OCI-LY3 (cell line): ENCODE measurements around the gene SAMD4A.

Source experiments
- H2AFZ ChIP-seq: fragments of 200-600, 300-600 bp; shearing (Covaris generic); 2 replicates; pipeline ENCODE4 v1.6.0; 2014; ENCODE audit warnings: antibody characterized with exemption, low read depth, low read length
- H3K27ac ChIP-seq: fragments of 200-600, 300-600 bp; sonication (generic); 2 replicates; pipeline ENCODE4 v1.5.1; 2014; ENCODE audit warnings: mild to moderate bottlenecking, low read length, moderate library complexity, mixed read lengths
- H3K27me3 ChIP-seq: fragments of 200-600, 300-600 bp; sonication (generic); 2 replicates; pipeline ENCODE4 v1.6.1; 2014; ENCODE audit warnings: low read depth, low read length, mixed read lengths
- H3K36me3 ChIP-seq: fragments of 200-600, 300-600 bp; sonication (generic); replicated peaks from 2 replicates; pipeline ENCODE3; 2014; ENCODE audit warnings: low read depth, low read length, mixed read lengths
- H3K4me1 ChIP-seq: fragments of 300-600, 200-600 bp; sonication (generic); 2 replicates; pipeline ENCODE4 v1.6.1; 2014; ENCODE audit warnings: low read length, mixed read lengths
- H3K4me2 ChIP-seq: fragments of 200-600, 300-600 bp; sonication (generic); 2 replicates; pipeline ENCODE4 v1.6.1; 2014; ENCODE audit warnings: low read length, mixed read lengths
- H3K4me3 ChIP-seq: fragments of 300-600, 200-600 bp; sonication (generic); 2 replicates; pipeline ENCODE4 v1.5.1; 2014; ENCODE audit warnings: antibody characterized with exemption, mild to moderate bottlenecking, low read length, moderate library complexity
- H3K79me2 ChIP-seq: fragments of 300-600, 200-600 bp; shearing (Covaris generic); 2 replicates; pipeline ENCODE4 v1.6.1; 2014; ENCODE audit warnings: mild to moderate bottlenecking, low read length, mixed read lengths
- H3K9ac ChIP-seq: fragments of 300-600, 200-600 bp; shearing (Covaris generic); 2 replicates; pipeline ENCODE4 v1.6.0; 2014; ENCODE audit warnings: mild to moderate bottlenecking, low read length, moderate library complexity
- H3K9me3 ChIP-seq: fragments of 200-600, 300-600 bp; shearing (Covaris generic); 2 replicates; pipeline ENCODE4 v1.6.1; 2014; ENCODE audit warnings: low read length, mixed read lengths; ENCODE audit not compliant: insufficient read depth
- H4K20me1 ChIP-seq: fragments of 200-600, 300-600 bp; sonication (generic); 2 replicates; pipeline ENCODE4 v1.6.1; 2016; ENCODE audit warnings: low read length, mixed read lengths; ENCODE audit not compliant: insufficient read depth
- EZH2phosphoT487 ChIP-seq: fragments of 200-600 bp; shearing (Covaris generic); IDR thresholded peaks from 2 replicates; pipeline ENCODE4 v1.6.1; 2018; ENCODE audit warnings: antibody characterized with exemption, mixed run types, low read depth
- TF ChIP-seq, protein P1 (sequence below): fragments of 200-600, 300-600 bp; sonication (generic); IDR thresholded peaks from 2 replicates; pipeline ENCODE4 v1.5.1; 2014; ENCODE audit warnings: antibody characterized with exemption, low read length, low read depth

Gene SAMD4A

DNA sequence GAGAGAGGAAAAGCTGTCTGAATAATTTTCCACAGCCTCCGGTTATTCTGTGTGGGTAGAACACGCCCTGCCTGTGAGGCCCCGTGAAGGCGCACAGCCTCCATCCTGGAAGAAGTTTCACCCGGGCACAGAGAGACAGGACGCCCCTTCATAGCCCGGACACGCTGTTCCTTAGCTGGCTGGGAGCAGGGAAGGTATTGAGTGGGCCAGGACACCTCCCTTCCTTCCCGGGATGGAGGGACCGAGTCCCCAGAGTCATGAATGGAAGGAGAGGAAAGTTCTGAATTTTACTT, 200.2 kb downstream of the SAMD4A start:
- H3K4me2 ChIP-seq = no peak overlapping the region
- no peaks in the 10 kb centered on the region for H3K79me2 ChIP-seq
- H3K9ac ChIP-seq = no peak overlapping the region
- no peak overlapping the region for H3K4me3 ChIP-seq
- H2AFZ ChIP-seq = no peak overlapping the region
- no peaks in the 10 kb centered on the region for H3K9me3 ChIP-seq
- no peaks in the 10 kb centered on the region for H3K36me3 ChIP-seq
- TF ChIP-seq, protein P1, sequence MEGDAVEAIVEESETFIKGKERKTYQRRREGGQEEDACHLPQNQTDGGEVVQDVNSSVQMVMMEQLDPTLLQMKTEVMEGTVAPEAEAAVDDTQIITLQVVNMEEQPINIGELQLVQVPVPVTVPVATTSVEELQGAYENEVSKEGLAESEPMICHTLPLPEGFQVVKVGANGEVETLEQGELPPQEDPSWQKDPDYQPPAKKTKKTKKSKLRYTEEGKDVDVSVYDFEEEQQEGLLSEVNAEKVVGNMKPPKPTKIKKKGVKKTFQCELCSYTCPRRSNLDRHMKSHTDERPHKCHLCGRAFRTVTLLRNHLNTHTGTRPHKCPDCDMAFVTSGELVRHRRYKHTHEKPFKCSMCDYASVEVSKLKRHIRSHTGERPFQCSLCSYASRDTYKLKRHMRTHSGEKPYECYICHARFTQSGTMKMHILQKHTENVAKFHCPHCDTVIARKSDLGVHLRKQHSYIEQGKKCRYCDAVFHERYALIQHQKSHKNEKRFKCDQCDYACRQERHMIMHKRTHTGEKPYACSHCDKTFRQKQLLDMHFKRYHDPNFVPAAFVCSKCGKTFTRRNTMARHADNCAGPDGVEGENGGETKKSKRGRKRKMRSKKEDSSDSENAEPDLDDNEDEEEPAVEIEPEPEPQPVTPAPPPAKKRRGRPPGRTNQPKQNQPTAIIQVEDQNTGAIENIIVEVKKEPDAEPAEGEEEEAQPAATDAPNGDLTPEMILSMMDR = no peak
- no peak for TF ChIP-seq EZH2phosphoT487
- H3K27ac ChIP-seq = no peak overlapping the region
- peaks cover 26% of the 10 kb centered on the region for H3K27me3 ChIP-seq
- no peaks in the 10 kb centered on the region for H4K20me1 ChIP-seq
- peaks cover 7% of the 10 kb centered on the region for H3K4me1 ChIP-seq

DNA sequence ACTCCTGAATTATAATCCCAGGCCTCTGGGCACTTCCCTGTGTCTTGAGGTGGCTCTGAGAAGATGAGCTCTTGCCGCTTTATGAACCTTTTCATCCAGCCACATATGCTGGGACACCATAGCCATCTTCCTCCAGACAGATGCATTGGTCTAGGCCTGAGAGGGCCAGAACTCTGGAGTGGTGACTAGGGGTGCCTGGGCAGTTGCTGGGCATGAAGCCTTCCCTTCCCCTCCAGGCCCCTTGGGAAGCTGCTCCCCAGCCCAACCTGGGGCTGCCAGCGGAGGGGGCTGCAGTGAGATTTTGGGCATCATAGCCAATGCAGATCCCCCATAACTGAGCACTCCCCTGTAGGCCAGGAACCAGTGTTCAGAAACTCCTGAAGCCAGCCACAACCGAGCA, 200.5 kb downstream of the SAMD4A start:
- H3K4me2 ChIP-seq = no peak overlapping the region
- no peaks in the 10 kb centered on the region for H4K20me1 ChIP-seq
- H3K9me3 ChIP-seq = no peaks in the 10 kb centered on the region
- no peak overlapping the region for H3K27ac ChIP-seq
- no peak overlapping the region for H3K9ac ChIP-seq
- no peak overlapping the region for H2AFZ ChIP-seq
- H3K4me3 ChIP-seq = no peak overlapping the region
- H3K27me3 ChIP-seq = peaks cover 30% of the 10 kb centered on the region
- peaks cover 10% of the 10 kb centered on the region for H3K4me1 ChIP-seq
- no peaks in the 10 kb centered on the region for H3K79me2 ChIP-seq
- no peaks in the 10 kb centered on the region for H3K36me3 ChIP-seq
- TF ChIP-seq EZH2phosphoT487 = no peak
- TF ChIP-seq, protein P1 = no peak

DNA sequence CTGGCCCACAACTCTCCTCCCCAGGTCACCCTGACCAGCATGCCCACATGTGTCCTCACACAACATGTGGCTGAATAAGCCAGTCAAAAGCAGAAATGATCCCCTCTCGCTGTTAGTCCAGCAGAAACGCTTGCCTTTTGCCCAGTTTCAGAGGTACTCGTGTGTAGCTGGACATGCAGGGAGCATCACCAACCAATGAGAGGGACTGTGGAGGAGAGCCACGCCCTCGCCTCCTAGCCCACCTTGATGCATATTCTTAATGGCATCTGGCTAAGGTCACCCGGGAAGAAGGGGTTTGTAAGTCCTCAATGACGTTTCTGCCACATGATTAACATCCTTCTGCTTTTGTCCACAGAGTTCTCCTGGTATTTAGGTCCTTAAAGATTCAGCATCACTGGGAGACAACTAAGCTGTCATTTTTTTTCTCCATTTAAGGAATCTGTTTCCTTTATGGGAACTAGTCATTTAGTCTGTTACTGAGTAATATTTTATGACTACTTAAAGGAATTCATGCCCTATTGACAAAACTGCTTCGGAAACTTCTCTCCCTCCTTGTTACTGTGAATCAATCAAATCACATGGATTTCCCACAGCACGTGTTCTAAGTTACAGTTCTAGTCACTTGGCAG, 201.7 kb downstream of the SAMD4A start:
- no peak overlapping the region for H3K4me3 ChIP-seq
- H3K27ac ChIP-seq = no peak overlapping the region
- no peak overlapping the region for H3K4me2 ChIP-seq
- no peak overlapping the region for H3K9ac ChIP-seq
- H4K20me1 ChIP-seq = no peaks in the 10 kb centered on the region
- no peaks in the 10 kb centered on the region for H3K9me3 ChIP-seq
- TF ChIP-seq, protein P1 = no peak
- TF ChIP-seq EZH2phosphoT487 = no peak
- no peak overlapping the region for H2AFZ ChIP-seq
- peaks cover 31% of the 10 kb centered on the region for H3K27me3 ChIP-seq
- no peaks in the 10 kb centered on the region for H3K36me3 ChIP-seq
- H3K79me2 ChIP-seq = no peaks in the 10 kb centered on the region
- H3K4me1 ChIP-seq = peaks cover 22% of the 10 kb centered on the region

- Histone ChIP-seq H2AFZ (no peak overlapping the region), H3K36me3 (no peaks in the 10 kb centered on the region), H3K9ac (no peak overlapping the region), H3K27ac (no peak overlapping the region), H3K27me3 (peaks cover 36% of the 10 kb centered on the region), H3K79me2 (no peaks in the 10 kb centered on the region), H3K4me3 (no peak overlapping the region), H4K20me1 (0 out of 2 replicates have a peak, but pooled peaks cover 4% of the 10 kb centered on the region), H3K9me3 (no peaks in the 10 kb centered on the region), H3K4me1 (peaks cover 28% of the 10 kb centered on the region), H3K4me2 (no peak overlapping the region)
- TF ChIP-seq EZH2phosphoT487 = no peak
- TF ChIP-seq, protein P1 = no peak
Observed at GRCh38 chr14:54769951-54770863, 203.3 kb downstream of the SAMD4A start.
